Loucy (cell line): ENCODE data around the gene DVL2.

ENCODE experiments used
- H2AFZ ChIP-seq: fragments of 200-600 bp; sonication (generic); 2 replicates; pipeline ENCODE4 v1.6.0; 2016; ENCODE audit warnings: antibody characterized with exemption, mild to moderate bottlenecking, low read length, moderate library complexity
- H3F3A ChIP-seq: fragments of 200-600 bp; 2 replicates; pipeline ENCODE4 v1.6.0; 2016; ENCODE audit warnings: antibody characterized with exemption, low read depth, mild to moderate bottlenecking
- H3K27me3 ChIP-seq: fragments of 200-600 bp; sonication (generic); 2 replicates; pipeline ENCODE4 v1.6.1; 2014; ENCODE audit warnings: low read length, mild to moderate bottlenecking; ENCODE audit not compliant: insufficient read depth, poor library complexity, severe bottlenecking
- H3K36me3 ChIP-seq: fragments of 200-600 bp; sonication (generic); 2 replicates; pipeline ENCODE4 v1.6.1; 2016; ENCODE audit warnings: low read length; ENCODE audit not compliant: insufficient read depth
- H3K4me1 ChIP-seq: fragments of 200-600 bp; sonication (generic); 2 replicates; pipeline ENCODE4 v1.5.1; 2014; ENCODE audit warnings: low read length, mild to moderate bottlenecking; ENCODE audit not compliant: insufficient read depth, poor library complexity, severe bottlenecking
- H3K4me2 ChIP-seq: fragments of 200-600 bp; sonication (generic); 2 replicates; pipeline ENCODE4 v1.6.0; 2014; ENCODE audit warnings: antibody characterized with exemption, low read length, low read depth, mild to moderate bottlenecking; ENCODE audit not compliant: poor library complexity, severe bottlenecking
- H3K4me3 ChIP-seq: fragments of 200-600 bp; sonication (generic); 2 replicates; pipeline ENCODE4 v1.5.1; 2014; ENCODE audit warnings: low read length, mild to moderate bottlenecking, mixed read lengths; ENCODE audit not compliant: poor library complexity, severe bottlenecking
- H3K79me2 ChIP-seq: fragments of 200-600 bp; sonication (generic); 2 replicates; pipeline ENCODE4 v1.6.1; 2014; ENCODE audit warnings: low read length; ENCODE audit not compliant: insufficient read depth
- H3K9ac ChIP-seq: fragments of 200-600 bp; sonication (generic); 2 replicates; pipeline ENCODE4 v1.6.0; 2014; ENCODE audit warnings: mild to moderate bottlenecking, low read depth, low read length, moderate library complexity; ENCODE audit not compliant: poor library complexity, severe bottlenecking
- H3K9me2 ChIP-seq: fragments of 200-600 bp; sonication (generic); replicated peaks from 2 replicates; pipeline ENCODE4 v1.6.1; 2016; ENCODE audit warnings: low read depth, low read length, mixed read lengths
- H3K9me3 ChIP-seq: fragments of 200-600 bp; sonication (generic); 2 replicates; pipeline ENCODE4 v1.6.1; 2014; ENCODE audit warnings: mild to moderate bottlenecking, antibody characterized with exemption, low read length, low read depth; ENCODE audit not compliant: insufficient read depth
- H4K20me1 ChIP-seq: fragments of 200-600 bp; sonication (generic); 2 replicates; pipeline ENCODE4 v1.6.0; 2014; ENCODE audit warnings: antibody characterized with exemption, low read length, mild to moderate bottlenecking; ENCODE audit not compliant: insufficient read depth, poor library complexity, severe bottlenecking
- CTCF ChIP-seq: fragments of 200-600 bp; sonication (generic); conservative IDR thresholded peaks from 2 replicates; pipeline ENCODE4 v1.5.1; 2014; ENCODE audit warnings: mild to moderate bottlenecking, antibody characterized with exemption, low read length
- EZH2phosphoT487 ChIP-seq: fragments of 200-600 bp; IDR thresholded peaks from 2 replicates; pipeline ENCODE4 v1.6.1; 2018; ENCODE audit warnings: antibody characterized with exemption, mild to moderate bottlenecking, moderate library complexity, borderline replicate concordance

Gene DVL2

DNA sequence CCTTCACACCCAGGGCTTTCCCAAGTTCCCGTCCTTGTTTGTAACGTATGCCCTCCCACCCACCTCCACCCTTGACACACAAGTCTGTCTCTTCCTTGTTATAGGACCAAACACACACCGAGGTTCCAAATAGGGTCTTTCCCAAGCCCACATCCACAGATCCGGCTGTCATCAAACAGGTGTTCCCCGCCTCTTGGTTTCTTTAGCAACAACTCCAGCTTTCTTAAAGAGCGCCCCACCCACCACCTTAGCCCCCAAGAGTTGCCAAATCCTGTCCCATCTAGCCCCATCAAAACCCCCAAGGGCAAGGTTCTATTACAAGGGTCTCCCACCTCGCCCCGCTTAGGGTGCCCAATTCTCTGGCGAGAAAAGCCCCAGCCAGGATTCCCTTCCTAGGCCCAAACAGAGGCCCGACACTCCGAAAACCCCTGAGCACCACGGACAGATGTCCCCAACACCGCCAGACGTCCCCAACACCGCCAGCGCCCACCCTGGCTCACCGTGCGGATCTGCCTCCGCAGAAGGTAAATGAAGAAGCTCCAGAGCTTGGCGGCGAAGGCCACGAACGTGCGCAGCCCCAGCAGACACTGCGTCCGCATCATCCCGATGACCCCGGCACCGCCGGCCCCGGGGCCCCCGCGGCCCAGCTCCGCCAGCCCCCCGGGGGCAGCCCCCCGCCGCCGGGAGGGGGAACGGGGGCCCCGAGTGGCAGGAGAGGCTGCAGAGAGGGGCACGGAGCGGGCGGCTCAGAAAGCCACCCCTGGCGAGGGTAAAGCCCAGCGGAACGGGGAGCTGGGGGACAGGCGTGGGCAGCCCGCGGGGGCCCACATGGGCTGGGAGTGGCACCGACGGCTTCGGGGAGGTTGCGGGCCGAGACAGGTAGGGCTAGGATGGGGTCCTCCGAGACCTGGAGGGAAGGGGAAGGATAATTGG lies 16.6 kb upstream of the DVL2 start:
- H3K9ac ChIP-seq: peak overlapping the region; percentile 87

DNA sequence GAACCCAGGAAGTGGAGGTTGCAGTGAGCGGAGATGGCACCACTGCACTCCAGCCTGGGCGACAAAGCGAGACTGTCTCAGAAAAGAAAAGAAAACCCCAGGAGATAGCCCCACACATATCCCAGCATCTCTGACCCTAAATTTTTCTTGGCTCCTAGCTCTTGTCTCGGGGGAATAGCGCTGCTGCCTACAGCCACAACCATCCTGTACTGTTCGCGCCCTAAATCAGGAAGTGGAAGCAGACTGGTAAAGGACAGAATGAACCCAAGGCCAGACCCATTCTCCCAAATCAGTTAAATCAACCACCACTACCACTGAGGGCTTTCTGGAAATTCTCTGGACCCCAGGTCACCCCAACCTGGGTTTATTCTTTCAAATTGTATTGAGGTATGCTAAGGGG lies 15.5 kb upstream of the DVL2 start:
- peak overlapping the region; percentile 99 for H3K4me2 ChIP-seq
- no peaks in the 10 kb centered on the region for H3F3A ChIP-seq
- peaks cover 47% of the 10 kb centered on the region for H4K20me1 ChIP-seq
- no peaks in the 10 kb centered on the region for H3K9me2 ChIP-seq
- peaks cover 37% of the 10 kb centered on the region for H3K4me1 ChIP-seq
- peaks cover 80% of the 10 kb centered on the region for H3K79me2 ChIP-seq
- peak overlapping the region; percentile 87 for H3K9ac ChIP-seq
- H3K27me3 ChIP-seq: no peaks in the 10 kb centered on the region
- no peak overlapping the region for H2AFZ ChIP-seq
- H3K9me3 ChIP-seq: no peaks in the 10 kb centered on the region
- H3K4me3 ChIP-seq: peak overlapping the region; percentile 84
- no peak for TF ChIP-seq CTCF
- no peak for TF ChIP-seq EZH2phosphoT487
- peaks cover 17% of the 10 kb centered on the region; the same call in 1 of the 2 replicates for H3K36me3 ChIP-seq

More for the DNA sequence above, 16.6 kb upstream of the DVL2 start:
- H3K79me2 ChIP-seq: peaks cover 80% of the 10 kb centered on the region
- H3K9me3 ChIP-seq: no peaks in the 10 kb centered on the region
- H3K4me3 ChIP-seq: peak overlapping the region; percentile 84
- peaks cover 45% of the 10 kb centered on the region for H4K20me1 ChIP-seq
- H2AFZ ChIP-seq: no peak overlapping the region
- no peaks in the 10 kb centered on the region for H3F3A ChIP-seq
- peak overlapping the region; percentile 99 for H3K4me2 ChIP-seq
- no peaks in the 10 kb centered on the region for H3K27me3 ChIP-seq
- peaks cover 37% of the 10 kb centered on the region for H3K4me1 ChIP-seq
- peaks cover 14% of the 10 kb centered on the region; the same call in 1 of the 2 replicates for H3K36me3 ChIP-seq
- TF ChIP-seq CTCF: no peak
- no peak for TF ChIP-seq EZH2phosphoT487
- no peaks in the 10 kb centered on the region for H3K9me2 ChIP-seq

GRCh38 chr17:7249214-7249613 lies 14.9 kb upstream of the DVL2 start:
- no peaks in the 10 kb centered on the region for H3K27me3 ChIP-seq
- no peak for TF ChIP-seq EZH2phosphoT487
- no peak for TF ChIP-seq CTCF
- peak overlapping the region; percentile 84 for H3K4me3 ChIP-seq
- H3F3A ChIP-seq: no peaks in the 10 kb centered on the region
- peaks cover 36% of the 10 kb centered on the region for H3K4me1 ChIP-seq
- peaks cover 47% of the 10 kb centered on the region for H4K20me1 ChIP-seq
- no peak overlapping the region for H2AFZ ChIP-seq
- H3K4me2 ChIP-seq: peak overlapping the region; percentile 99
- no peaks in the 10 kb centered on the region for H3K9me3 ChIP-seq
- peak overlapping the region; percentile 87 for H3K9ac ChIP-seq
- no peaks in the 10 kb centered on the region for H3K9me2 ChIP-seq
- H3K79me2 ChIP-seq: peaks cover 74% of the 10 kb centered on the region
- peaks cover 18% of the 10 kb centered on the region; the same call in 1 of the 2 replicates for H3K36me3 ChIP-seq
